ENCODE results near the gene UBE3A.

GRCh38 chr15:25422021-25422420 is 16.8 kb downstream of the UBE3A start:
- TF ChIP-seq CTCF (IDR thresholded peaks at IDR 0.05) = no peak
- no peak for TF ChIP-seq POLR2A (IDR thresholded peaks at IDR 0.05)
